ENCODE data around the gene S100A2. TPM values are rescaled to one million over a fixed set of nuclear protein-coding genes. Genes with fewer than 3 reads are reported as not detected.

The S100A2 gene
- total and polyA plus RNA-seq, 2 donors (not counting 3 experiments of a cell fraction or from before 2014, with no cell fraction given), result 4.0 to 4.3 TPM

DNA sequence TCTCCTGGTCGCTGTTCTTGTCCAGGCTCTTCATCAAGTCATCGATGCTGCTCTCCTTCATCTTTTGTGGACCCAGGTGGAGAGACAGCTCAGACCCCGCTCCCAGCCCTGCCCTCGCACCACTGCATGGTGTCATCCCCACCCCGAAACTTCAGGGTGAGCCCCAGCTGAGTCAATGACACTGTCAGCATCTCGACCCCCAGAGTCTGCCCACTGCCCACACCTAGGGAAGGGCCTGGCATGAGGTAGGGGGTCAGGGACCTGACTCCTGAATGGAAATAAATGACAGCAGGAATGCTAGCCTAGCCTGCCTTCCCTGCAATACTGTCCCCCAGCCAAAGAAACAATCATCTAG lies 28.3 kb downstream of the S100A2 start:
- BruUV-seq (replicated peaks), result no TSS peak
- no peak overlapping the region for H2AFZ ChIP-seq (ENCODE audit: low read depth, low read length)
- no peaks in the 10 kb centered on the region for H3K9me1 ChIP-seq (replicated peaks; ENCODE audit: control insufficient read depth, extremely low read depth, insufficient read depth, low read length)
- H3K36me3 ChIP-seq (ENCODE audit: control insufficient read depth in 2 of 2, extremely low read depth in 1 of 2, insufficient read depth in 2 of 2, low read length in 2 of 2), result no peaks in the 10 kb centered on the region
- CTCF ChIA-PET, result interaction anchor here (1.1 to 1.8 kb wide), 2 partner anchors 29 to 90 kb away, joined by 3 to 5 read pairs; partner anchors contain the start of gene S100A13
- peaks cover 32% of the 10 kb centered on the region for H3K4me1 ChIP-seq (ENCODE audit: control insufficient read depth, extremely low read depth, insufficient read depth, low read length)
- FAIRE-seq (no peak), DNase-seq (ENCODE audit: low read depth, low spot score) (no peak)
- peaks cover 15% of the 10 kb centered on the region for H3K79me2 ChIP-seq (ENCODE audit: control insufficient read depth, insufficient read depth, low read length)
- no peak overlapping the region for H3K4me3 ChIP-seq (replicated peaks in 1 of 3; ENCODE audit: insufficient read depth in 1 of 3, low read depth in 1 of 3, low read length in 3 of 3)
- no peaks in the 10 kb centered on the region for H3K9me3 ChIP-seq (replicated peaks; ENCODE audit: control insufficient read depth, insufficient read depth, low read length)
- H3K27me3 ChIP-seq (ENCODE audit: control insufficient read depth in 2 of 2, insufficient read depth in 2 of 2, low read length in 2 of 2), result no peaks in the 10 kb centered on the region
- H3K9ac ChIP-seq (replicated peaks; ENCODE audit: extremely low read depth, insufficient read depth, low read length), result no peak overlapping the region
- dilution Hi-C loops (cut with MboI; ENCODE audit: extremely low pct_ligation_motif_present, low sequenced_read_pairs) (no loop called here), intact Hi-C loops (cut with micrococcal nuclease) (no loop called here)
- no peak overlapping the region for H3K4me2 ChIP-seq (ENCODE audit: insufficient read depth, low read length)
- no peaks in the 10 kb centered on the region for H4K20me1 ChIP-seq (replicated peaks; ENCODE audit: control insufficient read depth, extremely low read depth, insufficient read depth, low read length)
- no peak for TF ChIP-seq GATA2 (IDR thresholded peaks at IDR 0.05; ENCODE audit: insufficient read depth, insufficient read length, low read depth, low read length)
- TF ChIP-seq, protein P1, sequence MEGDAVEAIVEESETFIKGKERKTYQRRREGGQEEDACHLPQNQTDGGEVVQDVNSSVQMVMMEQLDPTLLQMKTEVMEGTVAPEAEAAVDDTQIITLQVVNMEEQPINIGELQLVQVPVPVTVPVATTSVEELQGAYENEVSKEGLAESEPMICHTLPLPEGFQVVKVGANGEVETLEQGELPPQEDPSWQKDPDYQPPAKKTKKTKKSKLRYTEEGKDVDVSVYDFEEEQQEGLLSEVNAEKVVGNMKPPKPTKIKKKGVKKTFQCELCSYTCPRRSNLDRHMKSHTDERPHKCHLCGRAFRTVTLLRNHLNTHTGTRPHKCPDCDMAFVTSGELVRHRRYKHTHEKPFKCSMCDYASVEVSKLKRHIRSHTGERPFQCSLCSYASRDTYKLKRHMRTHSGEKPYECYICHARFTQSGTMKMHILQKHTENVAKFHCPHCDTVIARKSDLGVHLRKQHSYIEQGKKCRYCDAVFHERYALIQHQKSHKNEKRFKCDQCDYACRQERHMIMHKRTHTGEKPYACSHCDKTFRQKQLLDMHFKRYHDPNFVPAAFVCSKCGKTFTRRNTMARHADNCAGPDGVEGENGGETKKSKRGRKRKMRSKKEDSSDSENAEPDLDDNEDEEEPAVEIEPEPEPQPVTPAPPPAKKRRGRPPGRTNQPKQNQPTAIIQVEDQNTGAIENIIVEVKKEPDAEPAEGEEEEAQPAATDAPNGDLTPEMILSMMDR (IDR thresholded peaks at IDR 0.05; ENCODE audit: extremely low read depth in 1 of 2, insufficient read depth in 1 of 2, low read depth in 1 of 2, low read length in 2 of 2), result no peak
- TF ChIP-seq FOS (IDR thresholded peaks at IDR 0.05; ENCODE audit: borderline replicate concordance, insufficient read depth, low read length), result no peak
- no peak for TF ChIP-seq POLR2AphosphoS5 (IDR thresholded peaks at IDR 0.05; ENCODE audit: insufficient read depth, low read depth, low read length)
- no peak for TF ChIP-seq EZH2 (IDR thresholded peaks at IDR 0.05; ENCODE audit: borderline replicate concordance, low read depth, low read length, severe bottlenecking)
- TF ChIP-seq POLR2A (IDR thresholded peaks at IDR 0.05; ENCODE audit: low read depth, low read length), result no peak
- TF ChIP-seq, protein P2, sequence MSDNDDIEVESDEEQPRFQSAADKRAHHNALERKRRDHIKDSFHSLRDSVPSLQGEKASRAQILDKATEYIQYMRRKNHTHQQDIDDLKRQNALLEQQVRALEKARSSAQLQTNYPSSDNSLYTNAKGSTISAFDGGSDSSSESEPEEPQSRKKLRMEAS (IDR thresholded peaks at IDR 0.05; ENCODE audit: insufficient read depth, insufficient read length), result no peak
- TF ChIP-seq MYC (IDR thresholded peaks at IDR 0.05; ENCODE audit: low read depth, low read length), result no peak
- no peak for TF ChIP-seq JUN (IDR thresholded peaks at IDR 0.05; ENCODE audit: borderline replicate concordance, insufficient read depth, insufficient read length, low read depth)
- POLR2A ChIA-PET, result no interaction called here
- H3K27ac ChIP-seq (ENCODE audit: insufficient read depth, low read depth, low read length), result no peak overlapping the region
